HCT116 (cell line): ENCODE measurements around the gene WWTR1. TPM values are rescaled to one million over a fixed set of nuclear protein-coding genes. Genes with fewer than 3 reads are reported as not detected.

Experiments used
- ATAC-seq: fragments of 200-7000 bp; cut with Tn5 transposase; 2 replicates; pipeline ENCODE4 v1.9.1; 2020; ENCODE audit warnings: mild to moderate bottlenecking, moderate library complexity
- BruUV-seq: library from RNA; stranded (reverse); fragments of 400-500 nt; replicated peaks from 2 replicates; lab custom pipeline; 2021; lab: Mats Ljungman, UMichigan
- CTCF ChIA-PET: fragments of 300-600 bp; sonication (Branson Sonifier 250); formaldehyde crosslinking; loops from one replicate; lab custom pipeline; 2021; ENCODE audit warnings: antibody characterized with exemption; lab: Charles Lee
- POLR2A ChIA-PET: fragments of 300-600, 350-600 bp; sonication (Branson Sonifier 250); formaldehyde crosslinking; loops from one replicate; lab custom pipeline; 2021; ENCODE audit warnings: antibody characterized with exemption; lab: Charles Lee
- RAD21 ChIA-PET, 2 experiments: fragments of 300-600 bp; sonication (Branson Sonifier 250); formaldehyde crosslinking; loops; one replicate each; lab custom pipeline; 2023; ENCODE audit warnings: low total read pairs in 2 of 2; ENCODE audit not compliant: uncharacterized antibody in 2 of 2, unreplicated experiment in 2 of 2, low non-redundant PET in 1 of 2; lab: Charles Lee
- DNase-seq: peaks from one replicate; pipeline ENCODE4 v3.0.0-alpha.2; 2010; ENCODE audit warnings: low read depth, low spot score
- H2AFZ ChIP-seq: fragments of 200-600 bp; shearing (Covaris generic), sonication (generic); 2 replicates; pipeline ENCODE4 v1.6.1; 2017; ENCODE audit warnings: low read depth, mixed run types, mixed read lengths, antibody characterized with exemption, low read length; ENCODE audit not compliant: poor library complexity, severe bottlenecking
- H3K27ac ChIP-seq: 2 replicates; pipeline ENCODE4 v1.5.1; 2012; ENCODE audit warnings: low read depth, low read length
- H3K27me3 ChIP-seq: fragments of 200-600 bp; sonication (generic); 2 replicates; pipeline ENCODE4 v1.6.1; 2016; ENCODE audit warnings: mixed run types, low read length, mixed read lengths; ENCODE audit not compliant: insufficient read depth
- H3K36me3 ChIP-seq, 2 experiments: fragments of 200-500 bp in 1 of 2; fragments of 200-600 bp in 1 of 2; sonication (Bioruptor generic) in 1 of 2; sonication (generic) in 1 of 2; 2 replicates each; pipeline versions ENCODE4 v1.5.1 to v1.6.1; 2014 to 2016; ENCODE audit warnings: low read length in 2 of 2, inconsistent platforms in 1 of 2, mixed read lengths in 1 of 2, mixed run types in 1 of 2; ENCODE audit not compliant: insufficient read depth in 2 of 2, control insufficient read depth in 1 of 2
- H3K4me1 ChIP-seq, 2 experiments: fragments of 200-600 bp in 1 of 2; sonication (generic) in 1 of 2; 2 replicates each; pipeline versions ENCODE4 v1.5.1 to v1.6.1; 2012 to 2017; ENCODE audit warnings: low read length in 2 of 2, inconsistent platforms in 1 of 2, mild to moderate bottlenecking in 1 of 2, mixed read lengths in 1 of 2, mixed run types in 1 of 2, moderate library complexity in 1 of 2; ENCODE audit not compliant: insufficient read depth in 2 of 2, control insufficient read depth in 1 of 2
- H3K4me2 ChIP-seq: fragments of 200-600 bp; sonication (generic); 2 replicates; pipeline ENCODE4 v1.6.1; 2017; ENCODE audit warnings: mixed run types, low read length, mixed read lengths
- H3K4me3 ChIP-seq, 2 experiments: fragments of 200-600 bp in 1 of 2; sonication (generic) in 1 of 2; replicated peaks in 1 of 2; 2 replicates each; pipeline ENCODE4 v1.5.1; 2011 to 2016; ENCODE audit warnings: low read length in 2 of 2, control low read depth in 1 of 2, low read depth in 1 of 2, mild to moderate bottlenecking in 1 of 2, mixed read lengths in 1 of 2, mixed run types in 1 of 2
- H3K79me2 ChIP-seq: fragments of 200-600 bp; sonication (generic); 2 replicates; pipeline ENCODE4 v1.6.1; 2017; ENCODE audit warnings: mild to moderate bottlenecking, mixed run types, low read length, moderate library complexity, mixed read lengths; ENCODE audit not compliant: insufficient read depth
- H3K9ac ChIP-seq: fragments of 200-600 bp; sonication (generic); 2 replicates; pipeline ENCODE4 v1.6.1; 2016; ENCODE audit warnings: low read length, mixed read lengths
- H3K9me2 ChIP-seq: fragments of 200-600 bp; sonication (generic), shearing (Covaris generic); 2 replicates; pipeline ENCODE4 v1.6.1; 2017; ENCODE audit warnings: mixed run types, mild to moderate bottlenecking, moderate library complexity; ENCODE audit not compliant: insufficient read depth
- H3K9me3 ChIP-seq, 2 experiments: fragments of 200-500 bp in 1 of 2; fragments of 200-600 bp in 1 of 2; sonication (Bioruptor generic) in 1 of 2; sonication (generic) in 1 of 2; 2 replicates each; pipeline ENCODE4 v1.6.1; 2014 to 2017; ENCODE audit warnings: low read length in 2 of 2, mixed read lengths in 2 of 2, inconsistent platforms in 1 of 2, low read depth in 1 of 2, mild to moderate bottlenecking in 1 of 2, mixed run types in 1 of 2, moderate library complexity in 1 of 2; ENCODE audit not compliant: control insufficient read depth in 1 of 2, insufficient read depth in 1 of 2
- H4K20me1 ChIP-seq: fragments of 200-600 bp; sonication (generic), shearing (Covaris generic); 2 replicates; pipeline ENCODE4 v1.6.1; 2017; ENCODE audit warnings: mixed run types, mild to moderate bottlenecking, moderate library complexity; ENCODE audit not compliant: insufficient read depth
- ATF3 ChIP-seq: IDR thresholded peaks from 2 replicates; pipeline ENCODE4 v1.6.1; 2012
- CBX3 ChIP-seq: IDR thresholded peaks from 2 replicates; pipeline ENCODE4 v1.6.1; 2012; ENCODE audit warnings: low read depth
- CTCF ChIP-seq, 3 experiments: fragments of 200-600 bp in 1 of 3; sonication (generic) in 1 of 3; IDR thresholded peaks in 2 of 3; conservative IDR thresholded peaks in 1 of 3; 2 replicates each; pipeline ENCODE4 v1.5.1; 2012 to 2017; ENCODE audit warnings: low read depth in 2 of 3, low read length in 2 of 3, antibody characterized with exemption in 1 of 3, borderline replicate concordance in 1 of 3, control low read depth in 1 of 3, mild to moderate bottlenecking in 1 of 3, mixed read lengths in 1 of 3, mixed run types in 1 of 3, moderate library complexity in 1 of 3; ENCODE audit not compliant: insufficient read depth in 1 of 3
- ELF1 ChIP-seq: IDR thresholded peaks from 2 replicates; pipeline ENCODE4 v1.6.1; 2012; ENCODE audit warnings: low read depth, borderline replicate concordance
- EZH2 ChIP-seq: fragments of 200-600 bp; sonication (generic); IDR thresholded peaks from 2 replicates; pipeline ENCODE4 v1.6.1; 2017; ENCODE audit warnings: antibody characterized with exemption, mixed run types
- EZH2phosphoT487 ChIP-seq: fragments of 200-600 bp; IDR thresholded peaks from 2 replicates; pipeline ENCODE4 v1.6.1; 2018; ENCODE audit warnings: antibody characterized with exemption, borderline replicate concordance
- JUND ChIP-seq: IDR thresholded peaks from 2 replicates; pipeline ENCODE4 v1.6.1; 2012
- POLR2A ChIP-seq: IDR thresholded peaks from 2 replicates; pipeline ENCODE4 v1.7.0; 2011; ENCODE audit warnings: borderline replicate concordance; ENCODE audit not compliant: insufficient read depth, insufficient read length; ENCODE audit errors: extremely low read depth
- RAD21 ChIP-seq: IDR thresholded peaks from 2 replicates; pipeline ENCODE4 v1.6.1; 2012; ENCODE audit warnings: low read depth, mild to moderate bottlenecking
- REST ChIP-seq: IDR thresholded peaks from 2 replicates; pipeline ENCODE4 v1.6.1; 2012; ENCODE audit warnings: low read depth
- SP1 ChIP-seq: IDR thresholded peaks from 2 replicates; pipeline ENCODE4 v1.6.1; 2012; ENCODE audit warnings: low read depth
- SRF ChIP-seq: IDR thresholded peaks from 2 replicates; pipeline ENCODE4 v1.6.1; 2012; ENCODE audit warnings: low read depth
- TCF7L2 ChIP-seq: IDR thresholded peaks from 2 replicates; pipeline ENCODE4 v1.7.0; 2011; ENCODE audit warnings: borderline replicate concordance, inconsistent platforms; ENCODE audit not compliant: insufficient read depth, insufficient read length; ENCODE audit errors: extremely low read depth
- ZFX ChIP-seq: fragments of 450-650 bp; IDR thresholded peaks from 2 replicates; pipeline ENCODE4 v1.6.1; 2017
- ZNF274 ChIP-seq: fragments of 200-500 bp; sonication (Bioruptor generic); IDR thresholded peaks from 2 replicates; pipeline ENCODE4 v1.6.1; 2014; ENCODE audit warnings: mild to moderate bottlenecking, low read depth, low read length, inconsistent platforms
- intact Hi-C: fragments of 100-400 bp; cut with micrococcal nuclease; formaldehyde crosslinking; loops from 2 replicates; pipeline ENCODE4 v1.10.0; 2022
- total RNA-seq: library from RNA; stranded (reverse); gene quantifications from one replicate; pipeline ENCODE4 v1.2.1, GENCODE V29; 2021; ENCODE audit not compliant: unreplicated experiment

WWTR1 gene
- total RNA-seq, 1 experiment from 2014 or later: 46.9 TPM

DNA sequence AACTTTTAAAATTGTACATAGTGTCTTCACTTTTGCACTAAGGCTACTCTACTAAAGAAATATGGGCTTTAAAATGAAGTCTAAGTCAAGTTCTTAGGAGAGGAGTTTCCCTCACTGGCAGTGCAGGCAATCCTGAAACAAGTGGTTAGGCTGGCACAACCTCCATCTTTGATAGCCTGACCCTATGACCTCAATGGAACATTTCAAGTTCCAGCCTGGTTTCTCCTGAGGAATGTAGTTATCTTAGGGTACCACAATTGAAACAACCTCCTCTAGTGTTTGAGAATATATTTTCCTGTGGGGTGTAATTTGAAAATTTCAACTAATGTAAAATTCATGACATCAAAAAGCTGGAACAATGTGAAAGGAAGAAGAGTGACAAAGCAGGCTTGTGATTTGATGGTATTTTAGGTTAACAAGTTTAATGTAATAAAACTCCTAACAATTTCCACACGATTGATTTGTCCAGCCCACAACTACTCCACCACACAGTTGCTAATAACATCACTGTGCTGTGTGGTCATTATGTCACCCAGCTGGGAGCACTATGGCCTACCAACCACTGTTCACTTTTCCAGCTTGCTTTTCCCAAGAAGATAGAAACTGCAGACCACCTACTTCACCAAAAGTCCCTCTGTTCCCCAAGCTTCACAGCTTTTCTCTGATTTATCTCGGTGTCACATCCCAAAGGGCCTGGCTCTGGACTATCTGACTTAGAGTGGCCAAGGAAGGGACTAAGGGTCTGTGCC, 1.8 kb downstream of the WWTR1 start:
- Histone ChIP-seq H3K36me3 (peaks cover 10 to 11% of the 10 kb centered on the region in 2 experiments; a peak in 3 of 4 replicates), H3K79me2 (peaks cover 58% of the 10 kb centered on the region), H2AFZ (no peak overlapping the region), H3K9ac (no peak overlapping the region), H4K20me1 (no peaks in the 10 kb centered on the region), H3K4me2 (peak overlapping the region; percentile 77), H3K9me2 (no peaks in the 10 kb centered on the region), H3K4me1 (peaks cover 23 to 56% of the 10 kb centered on the region in 2 experiments), H3K27ac (no peak overlapping the region), H3K4me3 (peak overlapping the region; percentile 68 to 72; a peak in 3 of 4 replicates), H3K9me3 (no peaks in the 10 kb centered on the region), H3K27me3 (no peaks in the 10 kb centered on the region)
- BruUV-seq: no TSS peak
- ATAC-seq (no peak), DNase-seq (no peak)
- no peak for TF ChIP-seq TCF7L2
- no peak for TF ChIP-seq ATF3
- TF ChIP-seq EZH2: no peak
- TF ChIP-seq SP1: no peak
- no peak for TF ChIP-seq REST
- no peak for TF ChIP-seq EZH2phosphoT487
- TF ChIP-seq POLR2A: no peak
- TF ChIP-seq RAD21: no peak
- TF ChIP-seq ZFX: no peak
- TF ChIP-seq CBX3: no peak
- TF ChIP-seq CTCF (IDR thresholded peaks at IDR 0.05 in 2 of 3, conservative IDR thresholded peaks at IDR 0.05 in 1 of 3; ENCODE audit: borderline replicate concordance in 1 of 3, insufficient read depth in 1 of 3, low read depth in 2 of 3, low read length in 2 of 3): no peak
- no peak for TF ChIP-seq ELF1
- TF ChIP-seq SRF: no peak
- TF ChIP-seq JUND: no peak
- TF ChIP-seq ZNF274: no peak
- POLR2A ChIA-PET: no interaction called here
- RAD21 ChIA-PET: no interaction called here
- CTCF ChIA-PET: no interaction called here
- intact Hi-C loops: loop anchor here (5.0 kb wide), 1 partner anchor 74 kb away; no protein-coding TSS in a partner anchor
